CD4-positive, alpha-beta T cell treated with Interleukin-12 subunit alpha and Interleukin-12 subunit beta, for 1 hour (primary cell): ENCODE data around the gene C1orf21.

Source experiments
- DNase-seq: peaks from one replicate; pipeline ENCODE4 v3.0.0-alpha.2; 2020

Gene C1orf21

GRCh38 chr1:184567009-184567408, 180.2 kb downstream of the C1orf21 start:
- DNase-seq, result no peak

- no peak for DNase-seq
Measured at GRCh38 chr1:184567637-184568036, 180.8 kb downstream of the C1orf21 start.

- DNase-seq, result no peak
Measured at GRCh38 chr1:184568148-184568547, 181.3 kb downstream of the C1orf21 start.

GRCh38 chr1:184569106-184569505, 182.3 kb downstream of the C1orf21 start:
- DNase-seq, result no peak

GRCh38 chr1:184574588-184574987, 187.8 kb downstream of the C1orf21 start:
- no peak for DNase-seq

GRCh38 chr1:184576822-184577221, 190.0 kb downstream of the C1orf21 start:
- DNase-seq, result no peak

GRCh38 chr1:184577319-184577718, 190.5 kb downstream of the C1orf21 start:
- no peak for DNase-seq

GRCh38 chr1:184582411-184582810, 195.6 kb downstream of the C1orf21 start:
- DNase-seq, result no peak

- DNase-seq, result no peak
Measured at GRCh38 chr1:184583849-184584248, 197.0 kb downstream of the C1orf21 start.

GRCh38 chr1:184588701-184589100, 201.9 kb downstream of the C1orf21 start:
- no peak for DNase-seq

GRCh38 chr1:184590163-184590750, 203.4 kb downstream of the C1orf21 start:
- DNase-seq, result no peak

GRCh38 chr1:184593597-184593996, 206.8 kb downstream of the C1orf21 start:
- no peak for DNase-seq

- no peak for DNase-seq
Measured at GRCh38 chr1:184595596-184595995, 208.8 kb downstream of the C1orf21 start.

GRCh38 chr1:184596950-184597645, 210.3 kb downstream of the C1orf21 start:
- DNase-seq, result no peak

GRCh38 chr1:184597650-184598357, 211.0 kb downstream of the C1orf21 start:
- DNase-seq, result no peak

GRCh38 chr1:184598403-184599193, 211.8 kb downstream of the C1orf21 start:
- DNase-seq, result no peak

GRCh38 chr1:184604152-184604900, 217.5 kb downstream of the C1orf21 start:
- no peak for DNase-seq

GRCh38 chr1:184605941-184606340, 219.1 kb downstream of the C1orf21 start:
- no peak for DNase-seq

GRCh38 chr1:184606786-184607185, 220.0 kb downstream of the C1orf21 start:
- no peak for DNase-seq

- no peak for DNase-seq
Measured at GRCh38 chr1:184608581-184608980, 221.8 kb downstream of the C1orf21 start.

GRCh38 chr1:184608990-184609389, 222.2 kb downstream of the C1orf21 start:
- no peak for DNase-seq

GRCh38 chr1:184610876-184611595, 224.2 kb downstream of the C1orf21 start:
- no peak for DNase-seq
